ENCODE results near the gene NUDT2.
A peak's percentile ranks its signal among the peaks of the same experiment; 100 is the strongest.
"Not testable (repeated sequence)": the region's sequence is repeated elsewhere in the genome, so short reads cannot be mapped to it uniquely, and the experiment has no call there.

The NUDT2 gene

DNA sequence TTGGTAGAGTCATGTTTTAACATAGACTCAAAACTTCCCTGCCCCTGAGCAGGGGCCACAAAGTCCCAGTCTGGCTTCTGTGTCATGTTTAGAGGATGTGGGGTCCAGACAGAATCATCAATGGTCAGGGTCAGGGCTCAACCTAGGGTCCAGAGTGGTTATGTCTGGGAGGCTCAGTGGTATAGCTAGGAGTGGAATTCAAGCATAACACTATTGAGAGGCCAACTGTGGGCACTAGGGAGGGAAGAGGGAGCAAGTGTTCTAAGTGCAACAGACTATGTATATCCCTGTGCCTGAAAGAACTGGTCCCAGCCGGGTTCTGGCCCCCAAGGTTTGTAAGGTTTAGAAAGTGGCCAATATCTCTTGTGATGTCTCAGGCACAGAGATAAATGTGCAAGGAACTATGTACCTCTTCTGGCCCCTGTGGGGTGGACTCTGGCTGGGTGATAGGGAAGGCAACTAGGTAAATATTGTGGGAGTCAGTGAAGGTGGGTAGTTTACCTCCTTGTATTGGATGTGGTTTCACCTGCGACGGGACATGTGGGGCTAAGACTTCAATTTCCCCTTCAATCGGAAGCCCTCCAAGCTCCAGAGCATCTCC, 33.3 kb downstream of the NUDT2 start:
- no peaks in the 10 kb centered on the region for H3K27me3 ChIP-seq (ENCODE audit: control insufficient read depth, insufficient read depth, low read length)
- H3K9ac ChIP-seq (ENCODE audit: low read depth, low read length), result no peak overlapping the region
- no peak overlapping the region for H3K4me2 ChIP-seq (ENCODE audit: low read length)
- H3K9me3 ChIP-seq (replicated peaks; ENCODE audit: low read length), result no peaks in the 10 kb centered on the region
- no peak overlapping the region for H3K4me3 ChIP-seq (ENCODE audit: low read length)
- H3K36me3 ChIP-seq (ENCODE audit: insufficient read depth, low read length), result no peaks in the 10 kb centered on the region
- no peaks in the 10 kb centered on the region for H3K4me1 ChIP-seq (ENCODE audit: control insufficient read depth, insufficient read depth, low read length)

DNA sequence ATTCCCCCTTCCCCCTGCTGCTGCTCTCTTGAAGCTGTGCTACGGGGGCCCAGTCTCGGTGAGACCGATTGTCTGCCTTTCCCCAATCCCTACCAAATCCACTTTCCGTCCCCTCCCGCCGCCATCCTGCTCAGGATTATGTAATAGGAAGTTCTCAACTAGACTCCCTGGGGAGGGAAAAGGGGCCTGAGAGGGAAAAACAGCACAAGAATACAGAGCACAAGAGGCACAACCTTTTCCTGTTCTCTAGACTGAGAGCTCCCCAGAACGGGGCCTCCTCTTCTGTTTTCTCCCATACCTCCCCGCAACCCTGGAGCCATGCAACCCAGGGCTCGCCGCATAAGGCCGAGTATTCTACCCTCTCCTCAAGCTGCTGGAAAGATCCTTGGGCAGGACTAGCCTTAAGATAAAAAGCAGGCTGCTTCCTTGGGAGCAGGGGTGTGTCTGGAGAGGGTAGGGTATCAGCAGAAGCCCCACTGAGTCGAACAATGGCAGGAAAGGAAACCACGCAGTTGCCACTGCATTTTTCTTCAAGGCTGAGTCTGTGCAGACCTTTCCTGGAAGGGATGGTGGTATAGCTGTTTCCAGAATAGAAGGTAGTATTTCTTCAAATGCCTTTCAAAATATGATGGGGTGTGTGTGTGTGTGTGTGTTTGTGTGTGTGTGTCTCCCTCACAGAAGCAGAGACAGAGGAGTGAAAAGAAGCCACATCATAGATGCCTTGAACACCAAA, 34.4 kb downstream of the NUDT2 start:
- H3K4me2 ChIP-seq (ENCODE audit: low read length), result no peak overlapping the region
- no peak overlapping the region for H3K4me3 ChIP-seq (ENCODE audit: low read length)
- H3K27me3 ChIP-seq (ENCODE audit: control insufficient read depth, insufficient read depth, low read length), result no peaks in the 10 kb centered on the region
- H3K9ac ChIP-seq (ENCODE audit: low read depth, low read length), result no peak overlapping the region
- no peaks in the 10 kb centered on the region for H3K36me3 ChIP-seq (ENCODE audit: insufficient read depth, low read length)
- H3K4me1 ChIP-seq (ENCODE audit: control insufficient read depth, insufficient read depth, low read length), result no peaks in the 10 kb centered on the region
- H3K9me3 ChIP-seq (replicated peaks; ENCODE audit: low read length), result no peaks in the 10 kb centered on the region

- Histone ChIP-seq H3K4me3 (ENCODE audit: low read length) (no peak overlapping the region), H3K9me3 (replicated peaks; ENCODE audit: low read length) (no peaks in the 10 kb centered on the region), H3K36me3 (ENCODE audit: insufficient read depth, low read length) (no peaks in the 10 kb centered on the region), H3K9ac (ENCODE audit: low read depth, low read length) (no peak overlapping the region), H3K4me1 (ENCODE audit: control insufficient read depth, insufficient read depth, low read length) (no peaks in the 10 kb centered on the region), H3K27me3 (ENCODE audit: control insufficient read depth, insufficient read depth, low read length) (no peaks in the 10 kb centered on the region), H3K4me2 (ENCODE audit: low read length) (no peak overlapping the region)
These were observed 35.9 kb downstream of the NUDT2 start for GRCh38 chr9:34365282-34365681.

GRCh38 chr9:34366365-34366764, 37.0 kb downstream of the NUDT2 start:
- H3K36me3 ChIP-seq (ENCODE audit: insufficient read depth, low read length), result no peaks in the 10 kb centered on the region
- no peaks in the 10 kb centered on the region for H3K4me1 ChIP-seq (ENCODE audit: control insufficient read depth, insufficient read depth, low read length)
- no peaks in the 10 kb centered on the region for H3K9me3 ChIP-seq (replicated peaks; ENCODE audit: low read length)
- no peak overlapping the region for H3K4me2 ChIP-seq (ENCODE audit: low read length)
- no peak overlapping the region for H3K9ac ChIP-seq (ENCODE audit: low read depth, low read length)
- H3K27me3 ChIP-seq (ENCODE audit: control insufficient read depth, insufficient read depth, low read length), result peaks cover under 1% of the 10 kb centered on the region
- no peak overlapping the region for H3K4me3 ChIP-seq (ENCODE audit: low read length)

GRCh38 chr9:34367751-34368410, 38.5 kb downstream of the NUDT2 start:
- H3K9ac ChIP-seq (ENCODE audit: low read depth, low read length); H3K4me1 ChIP-seq (ENCODE audit: control insufficient read depth, insufficient read depth, low read length); H3K9me3 ChIP-seq (replicated peaks; ENCODE audit: low read length); H3K27me3 ChIP-seq (ENCODE audit: control insufficient read depth, insufficient read depth, low read length); H3K4me2 ChIP-seq (ENCODE audit: low read length); H3K4me3 ChIP-seq (ENCODE audit: low read length); H3K36me3 ChIP-seq (ENCODE audit: insufficient read depth, low read length): not testable (repeated sequence)

- H3K9me3 ChIP-seq (replicated peaks; ENCODE audit: low read length); H3K4me3 ChIP-seq (ENCODE audit: low read length); H3K4me2 ChIP-seq (ENCODE audit: low read length); H3K27me3 ChIP-seq (ENCODE audit: control insufficient read depth, insufficient read depth, low read length); H3K36me3 ChIP-seq (ENCODE audit: insufficient read depth, low read length); H3K9ac ChIP-seq (ENCODE audit: low read depth, low read length); H3K4me1 ChIP-seq (ENCODE audit: control insufficient read depth, insufficient read depth, low read length): not testable (repeated sequence)
These were observed 39.4 kb downstream of the NUDT2 start for GRCh38 chr9:34368796-34369195.

GRCh38 chr9:34369636-34370035, 40.3 kb downstream of the NUDT2 start:
- no peak overlapping the region for H3K4me2 ChIP-seq (ENCODE audit: low read length)
- H3K36me3 ChIP-seq (ENCODE audit: insufficient read depth, low read length), result peaks cover 3% of the 10 kb centered on the region
- no peak overlapping the region for H3K4me3 ChIP-seq (ENCODE audit: low read length)
- no peak overlapping the region for H3K9ac ChIP-seq (ENCODE audit: low read depth, low read length)
- peaks cover 5% of the 10 kb centered on the region for H3K27me3 ChIP-seq (ENCODE audit: control insufficient read depth, insufficient read depth, low read length)
- no peaks in the 10 kb centered on the region for H3K4me1 ChIP-seq (ENCODE audit: control insufficient read depth, insufficient read depth, low read length)
- H3K9me3 ChIP-seq (replicated peaks; ENCODE audit: low read length), result no peaks in the 10 kb centered on the region

DNA sequence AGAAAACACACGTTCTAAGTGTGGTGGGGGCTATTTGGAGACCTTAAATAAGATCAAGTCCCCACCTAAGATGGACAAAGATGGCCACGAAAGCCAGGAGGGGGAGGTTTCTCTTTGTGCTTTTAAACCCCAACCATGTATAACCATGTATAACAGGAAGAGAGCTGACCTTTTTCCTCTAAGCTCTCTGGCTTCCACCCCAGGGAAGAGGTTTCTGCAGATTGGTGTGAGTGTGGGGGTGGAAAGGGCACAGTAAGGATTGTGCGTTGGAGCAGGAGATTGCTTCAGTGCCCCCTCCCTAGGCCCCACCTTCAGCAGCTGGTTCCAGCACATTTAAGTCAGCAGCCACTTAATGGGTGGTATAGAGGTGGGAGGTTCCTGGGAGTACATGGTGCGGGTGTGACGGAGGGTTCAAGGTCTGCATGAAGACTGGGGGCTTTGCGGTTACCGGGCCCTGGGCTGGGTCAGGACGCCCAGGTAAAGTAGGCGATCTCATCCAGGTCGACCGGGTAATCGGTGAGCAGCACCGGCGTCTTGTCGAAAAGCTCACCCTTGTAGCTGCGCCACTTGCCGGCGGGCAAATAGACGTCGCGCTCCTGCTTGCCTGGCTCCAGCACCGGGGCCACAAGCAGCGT, 41.1 kb downstream of the NUDT2 start:
- Histone ChIP-seq H3K4me3 (ENCODE audit: low read length) (peak overlapping the region; percentile 55), H3K36me3 (ENCODE audit: insufficient read depth, low read length) (peaks cover 3% of the 10 kb centered on the region), H3K9me3 (replicated peaks; ENCODE audit: low read length) (no peaks in the 10 kb centered on the region), H3K4me2 (ENCODE audit: low read length) (peak overlapping the region; percentile 78), H3K27me3 (ENCODE audit: control insufficient read depth, insufficient read depth, low read length) (peaks cover 5% of the 10 kb centered on the region), H3K9ac (ENCODE audit: low read depth, low read length) (no peak overlapping the region), H3K4me1 (ENCODE audit: control insufficient read depth, insufficient read depth, low read length) (no peaks in the 10 kb centered on the region)

DNA sequence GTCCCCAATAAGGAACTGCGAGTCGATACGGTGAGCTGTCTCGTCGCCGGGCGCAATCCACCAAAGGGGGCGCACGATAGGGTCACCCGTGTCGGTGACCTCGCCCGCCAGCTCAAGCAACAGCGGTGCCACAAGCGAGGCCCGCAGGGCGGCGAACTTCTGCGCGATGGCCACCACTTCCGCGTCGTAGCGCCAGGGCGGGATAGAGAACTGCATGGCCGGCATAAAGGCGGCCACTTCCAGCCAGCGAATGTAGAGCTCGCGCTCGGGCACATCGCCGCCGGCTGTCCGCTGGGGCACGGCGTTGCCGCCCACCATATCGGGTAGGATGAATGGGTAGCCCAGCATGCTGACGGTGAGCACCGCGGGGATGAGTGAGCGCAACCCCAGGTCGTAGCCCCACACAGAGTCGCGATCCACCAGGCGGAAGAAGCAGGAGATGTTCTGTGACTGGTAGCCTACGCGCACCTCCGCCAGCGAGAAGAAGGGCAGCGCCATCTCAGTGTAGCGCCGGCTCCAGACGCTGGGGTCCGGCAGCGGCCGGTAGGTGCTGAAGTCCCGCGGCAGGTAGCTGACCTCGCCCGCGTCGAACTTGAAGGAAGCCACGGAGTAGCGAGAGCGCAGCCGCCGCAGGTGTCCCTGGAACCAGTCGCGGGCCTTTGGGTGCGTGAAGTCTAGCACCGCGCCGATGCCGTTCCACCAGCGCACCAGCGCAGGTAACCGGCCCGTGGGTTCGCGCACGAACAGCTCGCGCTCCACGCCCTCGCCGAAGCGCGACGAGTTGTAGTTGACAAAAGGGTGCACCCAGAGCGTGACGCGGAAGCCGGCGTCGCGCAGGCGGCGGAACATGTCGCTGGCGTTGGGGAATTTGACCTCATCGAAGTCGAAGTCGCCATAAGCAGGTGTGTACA, 41.9 kb downstream of the NUDT2 start:
- Histone ChIP-seq H3K27me3 (ENCODE audit: control insufficient read depth, insufficient read depth, low read length) (peaks cover 5% of the 10 kb centered on the region), H3K4me3 (ENCODE audit: low read length) (peak overlapping the region; percentile 55), H3K36me3 (ENCODE audit: insufficient read depth, low read length) (peaks cover 3% of the 10 kb centered on the region), H3K9me3 (replicated peaks; ENCODE audit: low read length) (no peaks in the 10 kb centered on the region), H3K4me2 (ENCODE audit: low read length) (peak overlapping the region; percentile 78), H3K4me1 (ENCODE audit: control insufficient read depth, insufficient read depth, low read length) (peaks cover 5% of the 10 kb centered on the region), H3K9ac (ENCODE audit: low read depth, low read length) (no peak overlapping the region)

DNA sequence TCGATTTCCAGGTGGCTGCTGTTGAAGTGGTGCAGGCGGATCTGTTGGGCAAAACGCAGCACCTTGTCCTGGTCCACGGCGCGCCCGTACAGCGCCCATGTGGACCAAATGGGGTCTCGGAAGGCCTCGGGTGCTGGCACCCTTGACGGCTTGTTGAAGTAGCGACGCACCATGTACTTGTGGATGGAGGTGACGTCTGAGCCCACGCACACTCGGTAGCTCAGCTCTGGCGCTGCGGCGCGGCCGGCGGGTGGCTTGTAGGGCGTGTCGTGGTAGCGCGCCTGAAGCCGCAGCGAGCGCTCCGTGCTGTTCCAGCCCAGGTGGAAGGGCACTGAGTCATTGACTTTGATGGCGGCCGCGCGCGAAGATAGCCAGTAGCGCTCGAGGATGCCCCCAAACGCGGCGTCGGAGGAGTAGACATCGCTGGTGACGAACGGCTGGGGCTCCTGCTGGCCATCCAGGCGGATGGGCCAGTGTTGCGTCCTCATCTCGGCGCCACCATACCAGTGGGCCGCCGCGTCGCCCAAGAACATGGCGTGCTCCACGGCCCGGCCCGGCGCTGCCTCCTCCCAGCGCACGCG, 42.6 kb downstream of the NUDT2 start:
- peaks cover 5% of the 10 kb centered on the region for H3K27me3 ChIP-seq (ENCODE audit: control insufficient read depth, insufficient read depth, low read length)
- H3K4me1 ChIP-seq (ENCODE audit: control insufficient read depth, insufficient read depth, low read length), result peaks cover 10% of the 10 kb centered on the region
- no peak overlapping the region for H3K9ac ChIP-seq (ENCODE audit: low read depth, low read length)
- no peaks in the 10 kb centered on the region for H3K9me3 ChIP-seq (replicated peaks; ENCODE audit: low read length)
- no peak overlapping the region for H3K4me2 ChIP-seq (ENCODE audit: low read length)
- H3K4me3 ChIP-seq (ENCODE audit: low read length), result no peak overlapping the region
- H3K36me3 ChIP-seq (ENCODE audit: insufficient read depth, low read length), result peaks cover 3% of the 10 kb centered on the region

All from skeletal muscle satellite cell (primary cell).